GM19463 (cell line): ENCODE results near the gene TP53RK.

ENCODE experiments used
- ATAC-seq: cut with Tn5 transposase; IDR thresholded peaks from one replicate; pipeline ENCODE4 v1.9.1; 2021; ENCODE audit warnings: mild to moderate bottlenecking, moderate library complexity; ENCODE audit not compliant: unreplicated experiment

Gene TP53RK

GRCh38 chr20:46708172-46708860 is 19.1 kb upstream of the TP53RK start:
- ATAC-seq = no peak

GRCh38 chr20:46706242-46706641 is 17.0 kb upstream of the TP53RK start:
- no peak for ATAC-seq

GRCh38 chr20:46705378-46705729 is 16.1 kb upstream of the TP53RK start:
- no peak for ATAC-seq

- ATAC-seq = no peak
Observed at GRCh38 chr20:46704714-46705377, 15.6 kb upstream of the TP53RK start.

- ATAC-seq = no peak
Observed at GRCh38 chr20:46703435-46703834, 14.2 kb upstream of the TP53RK start.

- no peak for ATAC-seq
Observed at GRCh38 chr20:46702447-46703203, 13.4 kb upstream of the TP53RK start.

GRCh38 chr20:46701986-46702385 is 12.7 kb upstream of the TP53RK start:
- no peak for ATAC-seq

- no peak for ATAC-seq
Observed at GRCh38 chr20:46701556-46701955, 12.3 kb upstream of the TP53RK start.

GRCh38 chr20:46701057-46701456 is 11.8 kb upstream of the TP53RK start:
- ATAC-seq = no peak

GRCh38 chr20:46700481-46700880 is 11.2 kb upstream of the TP53RK start:
- no peak for ATAC-seq

GRCh38 chr20:46699651-46700359 is 10.6 kb upstream of the TP53RK start:
- ATAC-seq = no peak

- no peak for ATAC-seq
Observed at GRCh38 chr20:46698788-46699187, 9.5 kb upstream of the TP53RK start.

GRCh38 chr20:46696791-46697279 is 7.6 kb upstream of the TP53RK start:
- ATAC-seq = no peak

- ATAC-seq = no peak
Observed at GRCh38 chr20:46695892-46696291, 6.6 kb upstream of the TP53RK start.

- no peak for ATAC-seq
Observed at GRCh38 chr20:46694484-46694883, 5.2 kb upstream of the TP53RK start.

GRCh38 chr20:46691196-46691595 is 2.0 kb upstream of the TP53RK start:
- ATAC-seq = no peak

GRCh38 chr20:46690219-46691106 is 1.2 kb upstream of the TP53RK start:
- ATAC-seq = no peak

- ATAC-seq = no peak
Observed at GRCh38 chr20:46689754-46690085, 476 bp upstream of the TP53RK start.

GRCh38 chr20:46688151-46689081 is 828 bp downstream of the TP53RK start:
- no peak for ATAC-seq
